ENCODE results near the gene ECI1. TPM values are rescaled to one million over a fixed set of nuclear protein-coding genes. Genes with fewer than 3 reads are reported as not detected.

ECI1 gene
- total and polyA plus RNA-seq, 8 donors: 31.9 to 72.5 (median 41.6) TPM

GRCh38 chr16:2196162-2196980 lies 55.0 kb downstream of the ECI1 start, which contains the start of gene CASKIN1:
TSS of gene CASKIN1 (minus strand) at chr16:2196605. CDS start at chr16:2196432, 173 bp downstream.
- no peak for DNase-seq
- FAIRE-seq: no peak
- no peaks in the 10 kb centered on the region for H3K27me3 ChIP-seq
- intact Hi-C loops (cut with DNase I): loop anchor here in 1 of 3 donors (10.0 kb wide), 1 partner anchor 58 kb away; the partner anchor contains the start of gene ECI1
- no peaks in the 10 kb centered on the region for H3K9me3 ChIP-seq
- H3K4me3 ChIP-seq: peak within 1 kb of the TSS in 3 of 4 donors; percentile 30 to 45 (median 44)
- no peak within 1 kb of the TSS for H3K27ac ChIP-seq
- ATAC-seq: peak in 3 of 4 donors; percentile 21 to 55 (median 28)
- 0 to 1% methylated on average over 40 to 124 of the region's 129 CpGs for WGBS, 2 donors
- no peak for TF ChIP-seq CTCF (IDR thresholded peaks at IDR 0.05)
- no peaks in the 10 kb centered on the region for H3K36me3 ChIP-seq
- H3K4me1 ChIP-seq: peaks cover 5 to 7% (median 7%) of the 10 kb centered on the region in 3 donors

GRCh38 chr16:2195322-2196161 lies 55.8 kb downstream of the ECI1 start:
- ATAC-seq (peak; percentile 18 to 42 (median 29)), FAIRE-seq (no peak), DNase-seq (peak in 1 of 6 donors; percentile 58)
- TF ChIP-seq CTCF (IDR thresholded peaks at IDR 0.05): no peak
- WGBS, 2 donors: 5 to 10% methylated on average over 31 to 49 of the region's 49 CpGs
- Histone ChIP-seq H3K4me1 (peaks cover 5 to 7% (median 7%) of the 10 kb centered on the region in 3 donors), H3K4me3 (peak overlapping the region in 3 of 4 donors; percentile 30 to 45 (median 44)), H3K36me3 (no peaks in the 10 kb centered on the region), H3K27ac (no peak overlapping the region), H3K9me3 (no peaks in the 10 kb centered on the region), H3K27me3 (no peaks in the 10 kb centered on the region)
- intact Hi-C loops (cut with DNase I): loop anchor here in 1 of 3 donors (10.0 kb wide), 1 partner anchor 59 kb away; the partner anchor contains the start of gene ECI1

GRCh38 chr16:2194852-2195321 lies 56.5 kb downstream of the ECI1 start:
- ATAC-seq (peak; percentile 79 to 94 (median 90)), DNase-seq (peak in 3 of 6 donors; percentile 53 to 68 (median 67)), FAIRE-seq (no peak)
- H3K9me3 ChIP-seq: no peaks in the 10 kb centered on the region
- H3K4me1 ChIP-seq: peaks cover 5 to 7% (median 7%) of the 10 kb centered on the region in 3 donors
- H3K27me3 ChIP-seq: no peaks in the 10 kb centered on the region
- intact Hi-C loops (cut with DNase I): loop anchor here in 1 of 3 donors (5.0 to 10.0 kb wide), 2 partner anchors 60 to 307 kb away; partner anchors contain the start of gene ECI1
- TF ChIP-seq CTCF (IDR thresholded peaks at IDR 0.05): peak; percentile 17 to 49 (median 35)
- WGBS, 2 donors: 18 to 20% methylated on average over 10 of the region's 10 CpGs
- H3K36me3 ChIP-seq: no peaks in the 10 kb centered on the region
- H3K27ac ChIP-seq: no peak overlapping the region
- H3K4me3 ChIP-seq: no peak overlapping the region

GRCh38 chr16:2194166-2194834 lies 57.1 kb downstream of the ECI1 start:
- no peak for FAIRE-seq
- ATAC-seq: no peak
- peaks cover 5 to 7% (median 7%) of the 10 kb centered on the region in 3 donors for H3K4me1 ChIP-seq
- intact Hi-C loops (cut with DNase I): loop anchor here in 1 of 3 donors (5.0 to 10.0 kb wide), 2 partner anchors 61 to 308 kb away; partner anchors contain the start of gene ECI1
- no peak for DNase-seq
- no peak overlapping the region for H3K4me3 ChIP-seq
- no peak for TF ChIP-seq CTCF (IDR thresholded peaks at IDR 0.05)
- H3K27me3 ChIP-seq: no peaks in the 10 kb centered on the region
- H3K9me3 ChIP-seq: no peaks in the 10 kb centered on the region
- H3K36me3 ChIP-seq: no peaks in the 10 kb centered on the region
- 52 to 64% methylated on average over 16 of the region's 16 CpGs for WGBS, 2 donors
- H3K27ac ChIP-seq: no peak overlapping the region
